Left renal cortex interstitium (tissue), 4 donors: ENCODE results near the gene PNLDC1. TPM values are rescaled to one million over a fixed set of nuclear protein-coding genes. Genes with fewer than 3 reads are reported as not detected.
"Not testable (repeated sequence)": the region's sequence is repeated elsewhere in the genome, so short reads cannot be mapped to it uniquely, and the experiment has no call there.

Experiments
- DNase-seq, 4 donors: peaks; one replicate each; pipeline ENCODE4 v3.0.0-alpha.2; 2013; ENCODE audit warnings: low read depth in 4 of 4, low spot score in 2 of 4, missing footprints in 1 of 4
- polyA plus RNA-seq, 4 donors: library from polyadenylated mRNA; unstranded; fragments of 120-200 nt; gene quantifications; one replicate each; pipeline ENCODE4 v1.2.1, GENCODE V29; 2013; ENCODE audit not compliant: insufficient read length in 4 of 4

The PNLDC1 gene
- polyA plus RNA-seq, 4 donors = 0.24 to 0.99 TPM; not detected in 2

GRCh38 chr6:159778131-159778530, 21.9 kb upstream of the PNLDC1 start:
- DNase-seq = no peak

- DNase-seq = no peak
These were observed 21.5 kb upstream of the PNLDC1 start for GRCh38 chr6:159778542-159779103.

GRCh38 chr6:159788276-159788675, 11.8 kb upstream of the PNLDC1 start:
- DNase-seq = no peak

- peak in 1 of 4 donors; percentile 9 for DNase-seq
These were observed 11.2 kb upstream of the PNLDC1 start for GRCh38 chr6:159788753-159789376.

GRCh38 chr6:159789377-159790148, 10.5 kb upstream of the PNLDC1 start, which contains the start of gene TCP1:
Gene TCP1 (minus strand): TSS chr6:159789602. CDS start chr6:159789468, 134 bp downstream.
- peak; percentile 98 to 100 (median 98) for DNase-seq

GRCh38 chr6:159790149-159790955, 9.7 kb upstream of the PNLDC1 start, which contains the start of gene MRPL18:
Gene MRPL18 (plus strand): TSS chr6:159790467. CDS start chr6:159790588, 121 bp downstream.
- DNase-seq = peak; percentile 79 to 91 (median 90)

- no peak for DNase-seq
These were observed 9.0 kb upstream of the PNLDC1 start for GRCh38 chr6:159790956-159791598.

- DNase-seq = not testable (repeated sequence)
These were observed 5.1 kb upstream of the PNLDC1 start for GRCh38 chr6:159794976-159795375.

GRCh38 chr6:159797554-159797953, 2.5 kb upstream of the PNLDC1 start:
- DNase-seq = no peak

- DNase-seq = no peak
These were observed 1.9 kb downstream of the PNLDC1 start for GRCh38 chr6:159801935-159802334.

GRCh38 chr6:159804504-159804903, 4.4 kb downstream of the PNLDC1 start:
- no peak for DNase-seq

GRCh38 chr6:159805440-159806020, 5.5 kb downstream of the PNLDC1 start:
- DNase-seq = no peak

GRCh38 chr6:159806021-159806458, 6.0 kb downstream of the PNLDC1 start:
- DNase-seq = no peak

- no peak for DNase-seq
These were observed 7.2 kb downstream of the PNLDC1 start for GRCh38 chr6:159807150-159807858.

- no peak for DNase-seq
These were observed 8.6 kb downstream of the PNLDC1 start for GRCh38 chr6:159808647-159809046.

GRCh38 chr6:159809149-159809548, 9.1 kb downstream of the PNLDC1 start:
- no peak for DNase-seq

GRCh38 chr6:159813781-159814180, 13.7 kb downstream of the PNLDC1 start:
- DNase-seq = no peak

GRCh38 chr6:159815410-159815809, 15.3 kb downstream of the PNLDC1 start:
- no peak for DNase-seq

- DNase-seq = not testable (repeated sequence)
These were observed 16.7 kb downstream of the PNLDC1 start for GRCh38 chr6:159816775-159817174.
